ENCODE results near the gene NCAM1.

DNA sequence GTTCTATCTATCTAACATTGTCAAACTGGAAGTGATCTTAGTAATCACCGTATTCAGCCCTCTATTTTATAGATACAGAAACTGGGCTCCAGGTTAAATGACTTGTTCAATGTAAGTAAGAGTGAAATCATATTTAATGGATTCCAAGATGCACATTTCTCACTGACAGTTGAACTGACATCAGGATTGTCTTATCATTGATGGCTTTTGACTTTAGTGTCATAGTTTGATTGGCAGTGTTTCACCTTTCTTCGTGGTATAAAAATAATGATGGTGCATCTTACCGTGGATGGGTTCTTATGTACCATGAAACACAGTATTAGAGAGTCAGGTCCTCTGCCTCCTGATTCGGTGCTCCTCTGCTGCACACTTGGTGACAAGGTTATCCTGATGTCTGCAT, 123.1 kb downstream of the NCAM1 start:
- TF ChIP-seq, protein P1, sequence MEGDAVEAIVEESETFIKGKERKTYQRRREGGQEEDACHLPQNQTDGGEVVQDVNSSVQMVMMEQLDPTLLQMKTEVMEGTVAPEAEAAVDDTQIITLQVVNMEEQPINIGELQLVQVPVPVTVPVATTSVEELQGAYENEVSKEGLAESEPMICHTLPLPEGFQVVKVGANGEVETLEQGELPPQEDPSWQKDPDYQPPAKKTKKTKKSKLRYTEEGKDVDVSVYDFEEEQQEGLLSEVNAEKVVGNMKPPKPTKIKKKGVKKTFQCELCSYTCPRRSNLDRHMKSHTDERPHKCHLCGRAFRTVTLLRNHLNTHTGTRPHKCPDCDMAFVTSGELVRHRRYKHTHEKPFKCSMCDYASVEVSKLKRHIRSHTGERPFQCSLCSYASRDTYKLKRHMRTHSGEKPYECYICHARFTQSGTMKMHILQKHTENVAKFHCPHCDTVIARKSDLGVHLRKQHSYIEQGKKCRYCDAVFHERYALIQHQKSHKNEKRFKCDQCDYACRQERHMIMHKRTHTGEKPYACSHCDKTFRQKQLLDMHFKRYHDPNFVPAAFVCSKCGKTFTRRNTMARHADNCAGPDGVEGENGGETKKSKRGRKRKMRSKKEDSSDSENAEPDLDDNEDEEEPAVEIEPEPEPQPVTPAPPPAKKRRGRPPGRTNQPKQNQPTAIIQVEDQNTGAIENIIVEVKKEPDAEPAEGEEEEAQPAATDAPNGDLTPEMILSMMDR (IDR thresholded peaks at IDR 0.05) = no peak
- no peak for TF ChIP-seq ZFX (IDR thresholded peaks at IDR 0.05; ENCODE audit: borderline replicate concordance)

Data from 22Rv1 (cell line).